Activated naive CD8-positive, alpha-beta T cell treated with anti-CD3 and anti-CD28 coated beads, Interleukin-2, amount 10 ng/mL, durations not matched to agents 7 days and 5 days (primary cell): ENCODE measurements around the gene TOX2. TPM values are rescaled to one million over a fixed set of nuclear protein-coding genes. Genes with fewer than 3 reads are reported as not detected.

Experiments used
- ATAC-seq: fragments of 150-1000 bp; cut with Tn5 transposase; one replicate; pipeline ENCODE4 v1.10.0; 2021; ENCODE audit warnings: low read depth, moderate library complexity
- POLR2A ChIA-PET: fragments of 350-600 bp; sonication (Branson Sonifier 250); formaldehyde crosslinking; loops from one replicate; lab custom pipeline; 2021; ENCODE audit warnings: antibody characterized with exemption; lab: Charles Lee
- DNase-seq: peaks from one replicate; pipeline ENCODE4 v3.0.0; 2021
- H3K27ac Mint-ChIP-seq: one replicate; pipeline ENCODE4 v1.8.0; 2022; ENCODE audit warnings: mild to moderate bottlenecking, mixed read lengths
- H3K27me3 Mint-ChIP-seq: one replicate; pipeline ENCODE4 v1.8.0; 2022; ENCODE audit warnings: mild to moderate bottlenecking, moderate library complexity, mixed read lengths
- H3K36me3 Mint-ChIP-seq: one replicate; pipeline ENCODE4 v1.8.0; 2021; ENCODE audit warnings: mild to moderate bottlenecking, mixed read lengths
- H3K4me1 Mint-ChIP-seq: one replicate; pipeline ENCODE4 v1.8.0; 2021; ENCODE audit warnings: mixed read lengths
- H3K4me3 Mint-ChIP-seq: one replicate; pipeline ENCODE4 v1.8.0; 2022; ENCODE audit warnings: mild to moderate bottlenecking, moderate library complexity, mixed read lengths
- H3K9me3 Mint-ChIP-seq: one replicate; pipeline ENCODE4 v1.8.0; 2021; ENCODE audit warnings: mixed read lengths
- total RNA-seq, 2 experiments: library from RNA; stranded (reverse); gene quantifications; one replicate each; pipeline ENCODE4 v1.2.3, GENCODE V29; 2021

Gene TOX2, protein sequence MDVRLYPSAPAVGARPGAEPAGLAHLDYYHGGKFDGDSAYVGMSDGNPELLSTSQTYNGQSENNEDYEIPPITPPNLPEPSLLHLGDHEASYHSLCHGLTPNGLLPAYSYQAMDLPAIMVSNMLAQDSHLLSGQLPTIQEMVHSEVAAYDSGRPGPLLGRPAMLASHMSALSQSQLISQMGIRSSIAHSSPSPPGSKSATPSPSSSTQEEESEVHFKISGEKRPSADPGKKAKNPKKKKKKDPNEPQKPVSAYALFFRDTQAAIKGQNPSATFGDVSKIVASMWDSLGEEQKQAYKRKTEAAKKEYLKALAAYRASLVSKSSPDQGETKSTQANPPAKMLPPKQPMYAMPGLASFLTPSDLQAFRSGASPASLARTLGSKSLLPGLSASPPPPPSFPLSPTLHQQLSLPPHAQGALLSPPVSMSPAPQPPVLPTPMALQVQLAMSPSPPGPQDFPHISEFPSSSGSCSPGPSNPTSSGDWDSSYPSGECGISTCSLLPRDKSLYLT
- total RNA-seq, result under 1 TPM; 0.26 to 0.44 TPM

DNA sequence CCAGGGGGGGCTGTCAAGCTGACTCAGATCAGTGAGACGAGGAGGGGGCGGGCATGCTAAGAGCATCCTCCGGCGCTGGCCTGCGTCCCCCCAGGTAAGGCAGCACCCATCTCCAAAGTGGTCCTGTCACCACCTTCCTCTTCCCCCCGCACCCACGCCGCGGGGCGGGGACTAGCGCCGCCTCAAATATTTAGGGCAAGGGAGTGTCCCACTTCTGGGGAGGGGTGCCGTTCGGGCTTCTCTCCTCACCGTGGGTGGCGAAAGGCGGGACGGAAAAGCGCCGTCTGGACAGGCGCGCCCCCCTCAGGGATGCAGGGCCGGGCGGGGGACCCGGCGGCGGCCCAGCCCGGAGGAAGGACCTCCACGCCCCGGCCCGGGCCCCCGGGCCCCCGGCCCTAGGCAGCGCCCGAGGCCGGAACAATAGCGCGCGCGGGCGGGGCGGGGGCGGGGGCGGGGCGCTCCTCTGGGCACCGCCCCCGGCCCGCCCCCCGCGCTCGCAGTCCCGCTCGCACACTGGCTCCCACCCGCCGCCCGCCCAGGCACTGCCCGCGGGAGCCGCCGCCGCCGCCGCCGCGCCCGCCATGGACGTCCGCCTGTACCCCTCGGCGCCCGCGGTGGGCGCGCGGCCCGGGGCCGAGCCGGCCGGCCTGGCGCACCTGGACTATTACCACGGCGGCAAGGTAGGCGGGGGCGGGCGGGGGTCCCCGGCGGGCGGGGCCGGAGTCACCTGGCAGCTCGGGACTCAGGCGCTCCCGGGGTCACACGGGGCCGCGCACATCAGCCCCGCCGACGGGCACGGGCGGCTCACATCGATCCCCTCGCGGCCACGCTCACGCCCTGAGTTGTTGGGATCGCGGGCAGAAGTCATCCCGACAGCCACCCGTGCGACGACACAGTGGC is at the start of gene TOX2:
Gene TOX2, plus strand, starts transcription at position 542 of the 900 bp plus-strand sequence. Its CDS starts 40 bp downstream, at position 582.
- Mint-ChIP-seq H3K36me3 (peaks cover 6% of the 10 kb centered on the region), H3K9me3 (peaks cover 16% of the 10 kb centered on the region), H3K4me1 (peaks cover 15% of the 10 kb centered on the region), H3K27me3 (peaks cover 65% of the 10 kb centered on the region), H3K4me3 (peak within 1 kb of the TSS; percentile 79), H3K27ac (peak within 1 kb of the TSS; percentile 65)
- ATAC-seq (peak; percentile 73), DNase-seq (peak; percentile 60)
- POLR2A ChIA-PET, result no interaction called here

DNA sequence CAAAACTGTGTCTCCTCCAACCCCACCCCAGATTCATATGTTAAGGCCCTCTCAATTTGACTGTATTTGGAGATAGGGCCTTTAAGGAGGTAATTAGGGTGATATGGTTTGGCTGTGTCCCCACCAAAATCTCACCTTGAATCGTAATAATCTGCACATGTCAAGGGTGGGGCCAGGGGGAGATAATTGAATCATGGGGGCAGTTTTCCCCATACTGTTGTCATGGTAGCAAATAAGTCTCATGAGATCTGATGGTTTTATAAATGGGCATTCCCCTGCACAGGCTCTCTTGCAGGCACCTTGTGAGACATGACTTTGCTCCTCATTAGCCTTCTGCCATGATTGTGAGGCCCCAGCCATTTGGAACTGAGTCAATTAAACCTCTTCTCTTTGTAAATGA is 46.6 kb upstream of the TOX2 start:
- Mint-ChIP-seq H3K36me3 (no peaks in the 10 kb centered on the region), H3K27me3 (peaks cover 16% of the 10 kb centered on the region), H3K27ac (no peak overlapping the region), H3K9me3 (no peaks in the 10 kb centered on the region), H3K4me3 (no peak overlapping the region), H3K4me1 (no peaks in the 10 kb centered on the region)
- DNase-seq, result no peak
- no peak for ATAC-seq
- POLR2A ChIA-PET, result no interaction called here

- POLR2A ChIA-PET, result no interaction called here
- no peak overlapping the region for H3K27ac Mint-ChIP-seq
- DNase-seq (no peak), ATAC-seq (no peak)
- H3K27me3 Mint-ChIP-seq, result peaks cover 27% of the 10 kb centered on the region
- H3K36me3 Mint-ChIP-seq, result no peaks in the 10 kb centered on the region
- H3K4me3 Mint-ChIP-seq, result no peak overlapping the region
- H3K4me1 Mint-ChIP-seq, result no peaks in the 10 kb centered on the region
- no peaks in the 10 kb centered on the region for H3K9me3 Mint-ChIP-seq
Observed at GRCh38 chr20:43870484-43870883, 44.2 kb upstream of the TOX2 start.

GRCh38 chr20:43878776-43879175 is 35.9 kb upstream of the TOX2 start:
- POLR2A ChIA-PET, result no interaction called here
- Mint-ChIP-seq H3K36me3 (peaks cover 2% of the 10 kb centered on the region), H3K4me3 (no peak overlapping the region), H3K27me3 (peaks cover 49% of the 10 kb centered on the region), H3K4me1 (no peaks in the 10 kb centered on the region), H3K27ac (no peak overlapping the region), H3K9me3 (peaks cover 1% of the 10 kb centered on the region)
- ATAC-seq (no peak), DNase-seq (no peak)

DNA sequence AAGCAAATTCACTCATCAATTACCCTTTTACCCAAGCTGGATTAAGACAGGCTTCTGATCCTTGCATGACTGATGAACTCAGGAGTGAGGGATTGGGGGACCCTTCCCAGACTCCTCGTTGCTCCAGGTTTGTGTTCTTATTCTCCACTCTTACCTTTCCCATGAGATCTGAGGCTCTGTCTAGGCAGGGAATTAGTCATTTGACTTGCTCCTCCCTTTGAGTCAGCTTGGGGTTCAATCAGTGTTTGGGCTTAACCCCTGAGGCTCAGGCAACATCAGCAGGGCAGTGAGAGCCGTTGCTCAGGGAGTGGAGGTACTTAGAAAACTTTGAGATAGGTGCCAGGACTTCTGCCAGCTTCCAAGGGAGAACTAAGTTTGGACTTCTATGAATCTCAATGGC is 20.7 kb upstream of the TOX2 start:
- POLR2A ChIA-PET, result no interaction called here
- no peak overlapping the region for H3K4me3 Mint-ChIP-seq

GRCh38 chr20:43894491-43894890 is 20.2 kb upstream of the TOX2 start:
- peaks cover under 1% of the 10 kb centered on the region for H3K36me3 Mint-ChIP-seq
- no peak overlapping the region for H3K4me3 Mint-ChIP-seq
- ATAC-seq, result no peak
- H3K27ac Mint-ChIP-seq, result no peak overlapping the region
- H3K4me1 Mint-ChIP-seq, result no peaks in the 10 kb centered on the region
- H3K9me3 Mint-ChIP-seq, result peaks cover 15% of the 10 kb centered on the region
- DNase-seq, result no peak
- peaks cover 29% of the 10 kb centered on the region for H3K27me3 Mint-ChIP-seq
- POLR2A ChIA-PET, result no interaction called here

More for the DNA sequence above, 20.7 kb upstream of the TOX2 start:
- H3K27me3 Mint-ChIP-seq, result peaks cover 30% of the 10 kb centered on the region
- no peaks in the 10 kb centered on the region for H3K4me1 Mint-ChIP-seq
- H3K9me3 Mint-ChIP-seq, result peaks cover 17% of the 10 kb centered on the region
- no peak for DNase-seq
- no peak overlapping the region for H3K27ac Mint-ChIP-seq
- peaks cover 2% of the 10 kb centered on the region for H3K36me3 Mint-ChIP-seq
- ATAC-seq, result no peak

DNA sequence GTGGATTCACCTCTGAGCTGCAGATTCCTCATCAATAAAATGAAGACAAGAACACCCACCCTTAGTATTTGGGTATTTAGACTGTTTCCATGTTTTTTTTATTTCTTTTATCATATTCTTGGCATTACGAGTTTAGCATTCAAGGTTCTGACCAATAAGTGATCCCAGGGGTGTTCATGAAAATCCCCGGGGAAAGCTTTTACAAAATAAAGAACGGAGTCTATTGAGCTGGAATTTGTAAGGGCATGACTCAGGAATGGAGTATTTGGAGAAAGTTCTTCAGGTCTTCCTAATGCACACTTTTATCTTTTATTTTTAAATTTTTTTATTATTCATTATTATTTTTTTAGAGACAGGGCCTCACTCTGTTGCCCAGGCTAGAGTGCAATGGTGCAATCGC is 19.4 kb upstream of the TOX2 start:
- H3K36me3 Mint-ChIP-seq, result no peaks in the 10 kb centered on the region
- no peak for ATAC-seq
- peaks cover 10% of the 10 kb centered on the region for H3K9me3 Mint-ChIP-seq

GRCh38 chr20:43899274-43900120 is 15.2 kb upstream of the TOX2 start:
- no peak overlapping the region for H3K4me3 Mint-ChIP-seq
- H3K36me3 Mint-ChIP-seq, result no peaks in the 10 kb centered on the region
- no peaks in the 10 kb centered on the region for H3K9me3 Mint-ChIP-seq
- no peaks in the 10 kb centered on the region for H3K4me1 Mint-ChIP-seq
- H3K27ac Mint-ChIP-seq, result no peak overlapping the region
- DNase-seq, result no peak
- POLR2A ChIA-PET, result no interaction called here
- H3K27me3 Mint-ChIP-seq, result peaks cover 22% of the 10 kb centered on the region
- no peak for ATAC-seq

More for the DNA sequence above, 19.4 kb upstream of the TOX2 start:
- H3K4me3 Mint-ChIP-seq, result no peak overlapping the region
- DNase-seq, result no peak
- no peak overlapping the region for H3K27ac Mint-ChIP-seq
- H3K4me1 Mint-ChIP-seq, result no peaks in the 10 kb centered on the region
- POLR2A ChIA-PET, result no interaction called here
- peaks cover 25% of the 10 kb centered on the region for H3K27me3 Mint-ChIP-seq

DNA sequence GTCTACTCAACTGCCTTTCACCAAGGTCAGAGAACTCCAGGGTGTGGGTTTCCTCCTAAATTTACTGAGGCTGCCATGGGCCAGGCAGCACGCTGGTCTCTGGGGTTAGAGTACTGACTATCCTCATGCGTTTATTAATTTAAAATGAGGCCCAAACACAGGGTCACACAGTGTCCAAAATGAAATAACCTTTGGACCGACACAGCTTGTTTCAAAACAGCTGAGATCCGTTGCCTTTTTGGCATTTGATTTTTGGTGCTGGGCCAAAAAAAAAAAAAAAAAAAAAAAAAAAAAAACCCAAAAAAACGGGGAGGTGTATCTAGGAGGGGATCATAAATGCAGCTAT is 14.6 kb upstream of the TOX2 start:
- H3K4me1 Mint-ChIP-seq, result no peaks in the 10 kb centered on the region
- ATAC-seq (no peak), DNase-seq (no peak)
- peaks cover 25% of the 10 kb centered on the region for H3K27me3 Mint-ChIP-seq
- H3K36me3 Mint-ChIP-seq, result no peaks in the 10 kb centered on the region
- no peaks in the 10 kb centered on the region for H3K9me3 Mint-ChIP-seq
- no peak overlapping the region for H3K4me3 Mint-ChIP-seq
- POLR2A ChIA-PET, result no interaction called here
- no peak overlapping the region for H3K27ac Mint-ChIP-seq

DNA sequence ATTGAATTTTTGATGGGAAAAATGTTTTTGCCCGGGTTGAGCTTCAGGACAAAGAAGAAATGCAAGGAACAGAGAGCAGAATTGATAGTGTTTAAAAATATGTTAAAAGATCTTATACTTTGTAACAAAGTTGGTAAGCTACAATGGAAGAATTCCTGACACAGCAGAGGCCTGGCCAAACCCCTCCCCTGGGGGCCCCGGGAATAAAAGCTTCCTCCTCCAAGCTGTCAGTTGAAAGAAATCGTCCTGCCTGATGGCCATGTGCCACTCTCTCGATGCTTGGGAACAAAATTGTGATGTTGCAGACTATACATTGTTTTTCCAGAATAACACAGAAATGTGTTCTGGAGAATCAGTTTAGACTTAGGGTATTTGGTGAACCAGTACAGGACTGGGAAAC is 14.2 kb upstream of the TOX2 start:
- no peaks in the 10 kb centered on the region for H3K9me3 Mint-ChIP-seq
- no peak for DNase-seq
- H3K27ac Mint-ChIP-seq, result no peak overlapping the region
- H3K36me3 Mint-ChIP-seq, result no peaks in the 10 kb centered on the region
- POLR2A ChIA-PET, result no interaction called here
- H3K27me3 Mint-ChIP-seq, result peaks cover 25% of the 10 kb centered on the region
- H3K4me1 Mint-ChIP-seq, result no peaks in the 10 kb centered on the region
- ATAC-seq, result no peak
- no peak overlapping the region for H3K4me3 Mint-ChIP-seq

GRCh38 chr20:43901296-43901695 is 13.4 kb upstream of the TOX2 start:
- ATAC-seq (no peak), DNase-seq (no peak)
- Mint-ChIP-seq H3K36me3 (no peaks in the 10 kb centered on the region), H3K9me3 (no peaks in the 10 kb centered on the region), H3K4me3 (no peak overlapping the region), H3K27me3 (peaks cover 23% of the 10 kb centered on the region), H3K4me1 (no peaks in the 10 kb centered on the region), H3K27ac (no peak overlapping the region)
- POLR2A ChIA-PET, result no interaction called here

- H3K36me3 Mint-ChIP-seq, result no peaks in the 10 kb centered on the region
- peaks cover 10% of the 10 kb centered on the region for H3K9me3 Mint-ChIP-seq
- H3K27ac Mint-ChIP-seq, result no peak overlapping the region
- POLR2A ChIA-PET, result no interaction called here
- H3K4me1 Mint-ChIP-seq, result no peaks in the 10 kb centered on the region
- no peak overlapping the region for H3K4me3 Mint-ChIP-seq
- peaks cover 15% of the 10 kb centered on the region for H3K27me3 Mint-ChIP-seq
- DNase-seq, result no peak
- ATAC-seq, result no peak
Observed at GRCh38 chr20:43903953-43904826, 10.5 kb upstream of the TOX2 start.
